ENCODE data around the gene DOK5. TPM values are rescaled to one million over a fixed set of nuclear protein-coding genes. Genes with fewer than 3 reads are reported as not detected.

The DOK5 gene
- total and polyA plus RNA-seq, 10 of the 15 experiments (the other 5 are each of a cell fraction or from before 2014, with no cell fraction given) = 0.03 TPM; not detected in 9

DNA sequence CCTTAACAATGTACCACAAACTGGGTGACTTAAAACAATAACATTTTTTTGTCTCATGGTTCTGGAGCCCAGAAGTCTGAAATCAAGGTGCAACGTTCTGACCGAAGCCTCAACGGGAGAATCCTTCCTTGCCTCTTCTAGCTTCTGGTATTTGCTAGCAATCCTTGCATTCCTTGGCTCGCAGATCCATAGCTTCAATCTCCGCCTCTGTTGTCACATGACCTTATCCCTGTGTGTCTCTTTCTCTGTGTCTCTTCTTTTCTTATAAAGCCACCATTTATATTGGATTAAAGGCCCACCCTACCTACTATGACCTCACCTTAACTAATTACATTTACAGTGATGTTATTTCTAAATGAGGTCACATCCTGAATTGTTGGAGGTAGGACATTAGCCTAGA, 37.2 kb upstream of the DOK5 start (continued):
- TF ChIP-seq SUPT20H (IDR thresholded peaks at IDR 0.05; ENCODE audit: borderline replicate concordance, control insufficient read depth, low read depth, low read length) (no peak), TCF3 (IDR thresholded peaks at IDR 0.05; ENCODE audit: borderline replicate concordance, insufficient read depth, low read depth, low read length) (no peak)

DNA sequence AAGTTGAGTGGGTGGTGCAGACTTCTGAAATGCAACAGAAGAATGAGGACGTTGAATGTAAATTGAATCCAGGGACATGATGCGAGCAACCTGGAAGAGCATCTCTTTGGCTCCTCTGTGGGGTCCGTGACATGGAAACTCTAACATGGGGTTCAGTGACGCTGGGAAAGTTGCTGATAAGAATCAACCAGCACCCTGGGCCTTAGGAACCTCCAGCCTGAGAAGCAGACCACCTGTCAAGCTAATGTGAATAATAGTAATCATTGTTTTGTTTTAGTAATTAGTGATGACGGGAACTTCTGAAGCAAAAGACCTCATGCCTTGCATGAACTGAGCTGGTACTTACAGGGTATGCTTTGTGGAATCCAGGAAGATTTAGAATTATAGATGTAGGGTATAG, 25.2 kb upstream of the DOK5 start:
- DNase-seq (ENCODE audit: low read depth, low spot score) (no peak), FAIRE-seq (no peak), ATAC-seq (no peak)
- no peak overlapping the region for H3K4me3 ChIP-seq
- no peak overlapping the region for H3K4me2 ChIP-seq (ENCODE audit: control insufficient read depth, insufficient read depth)
- no peaks in the 10 kb centered on the region; the same call in 2 of the 3 replicates for H3K9me3 ChIP-seq (replicated peaks; ENCODE audit: control insufficient read depth, insufficient read depth, low read length)
- intact Hi-C loops (cut with micrococcal nuclease; ENCODE audit: unreplicated experiment) = no loop called here
- BruUV-seq (replicated peaks) = no TSS peak
- no peak for TF ChIP-seq SREBF2 (IDR thresholded peaks at IDR 0.05; ENCODE audit: low read length)
- in situ Hi-C loops (cut with MboI) = no loop called here
- ChIA-PET SMC1A (ENCODE audit: uncharacterized antibody, unreplicated experiment) (no interaction called here), RAD21 (ENCODE audit: unreplicated experiment) (no interaction called here), CTCF (interaction anchor here (0.7 kb wide), 1 partner anchor 200 kb away, joined by 3 read pairs; no protein-coding TSS in a partner anchor), POLR2A (no interaction called here)
- no peaks in the 10 kb centered on the region for H4K20me1 ChIP-seq (ENCODE audit: control insufficient read depth, insufficient read depth)
- WGBS (ENCODE audit: insufficient coverage, insufficient replicate concordance, low lambda C conversion rate, missing lambda C conversion rate) = 27% methylated on average over 5 of the region's 5 CpGs
- no peak overlapping the region for H3K27ac ChIP-seq (ENCODE audit: control insufficient read depth, insufficient read depth)
- H3K36me3 ChIP-seq (ENCODE audit: control insufficient read depth in 2 of 2, insufficient read depth in 2 of 2, low read length in 1 of 2) = no peaks in the 10 kb centered on the region
- no peaks in the 10 kb centered on the region for H3K4me1 ChIP-seq (ENCODE audit: control insufficient read depth, insufficient read depth, low read length)
- no peaks in the 10 kb centered on the region for H3K27me3 ChIP-seq (replicated peaks in 1 of 2; ENCODE audit: control insufficient read depth in 2 of 2, insufficient read depth in 2 of 2, low read length in 1 of 2)
- no peak overlapping the region for H3K9ac ChIP-seq (ENCODE audit: control insufficient read depth, insufficient read depth, low read length)
- no peak overlapping the region for H2AFZ ChIP-seq (ENCODE audit: control insufficient read depth, low read depth, low read length)
- H3K79me2 ChIP-seq (ENCODE audit: control insufficient read depth, insufficient read depth, low read length) = no peaks in the 10 kb centered on the region

- POLR2A ChIA-PET = no interaction called here
- ATAC-seq (no peak), DNase-seq (ENCODE audit: low read depth, low spot score) (no peak), FAIRE-seq (no peak)
- no TSS peak for BruUV-seq (replicated peaks)
- in situ Hi-C loops (cut with MboI) = no loop called here
- Histone ChIP-seq H4K20me1 (ENCODE audit: control insufficient read depth, insufficient read depth) (no peaks in the 10 kb centered on the region), H3K27ac (ENCODE audit: control insufficient read depth, insufficient read depth) (no peak overlapping the region), H3K9me3 (replicated peaks; ENCODE audit: control insufficient read depth, insufficient read depth, low read length) (no peaks in the 10 kb centered on the region; the same call in 2 of the 3 replicates), H3K27me3 (replicated peaks in 1 of 2; ENCODE audit: control insufficient read depth in 2 of 2, insufficient read depth in 2 of 2, low read length in 1 of 2) (no peaks in the 10 kb centered on the region), H3K9ac (ENCODE audit: control insufficient read depth, insufficient read depth, low read length) (no peak overlapping the region), H3K4me3 (no peak overlapping the region), H3K4me1 (ENCODE audit: control insufficient read depth, insufficient read depth, low read length) (no peaks in the 10 kb centered on the region), H3K79me2 (ENCODE audit: control insufficient read depth, insufficient read depth, low read length) (no peaks in the 10 kb centered on the region), H2AFZ (ENCODE audit: control insufficient read depth, low read depth, low read length) (no peak overlapping the region), H3K36me3 (ENCODE audit: control insufficient read depth in 2 of 2, insufficient read depth in 2 of 2, low read length in 1 of 2) (no peaks in the 10 kb centered on the region), H3K4me2 (ENCODE audit: control insufficient read depth, insufficient read depth) (no peak overlapping the region)
- TF ChIP-seq TAF1 (IDR thresholded peaks at IDR 0.05; ENCODE audit: borderline replicate concordance, low read depth, low read length) (no peak), CEBPZ (IDR thresholded peaks at IDR 0.05; ENCODE audit: low read depth, low read length) (no peak), E2F4 (IDR thresholded peaks at IDR 0.05; ENCODE audit: low read depth, low read length) (no peak), BHLHE40 (IDR thresholded peaks at IDR 0.05; ENCODE audit: borderline replicate concordance in 1 of 2, low read depth in 2 of 2, low read length in 1 of 2) (no peak), HDAC2 (IDR thresholded peaks at IDR 0.05) (no peak), POLR2AphosphoS5 (IDR thresholded peaks at IDR 0.05; ENCODE audit: low read length) (no peak), FOXK2 (IDR thresholded peaks at IDR 0.05) (no peak), YY1 (IDR thresholded peaks at IDR 0.05; ENCODE audit: low read depth, low read length) (no peak), POLR2AphosphoS2 (IDR thresholded peaks at IDR 0.05; ENCODE audit: low read depth, low read length) (no peak)
- RAD21 ChIA-PET (ENCODE audit: unreplicated experiment) = no interaction called here
- CTCF ChIA-PET = no interaction called here
- intact Hi-C loops (cut with micrococcal nuclease; ENCODE audit: unreplicated experiment) = no loop called here
- 49% methylated on average over 8 of the region's 9 CpGs for WGBS (ENCODE audit: insufficient coverage, insufficient replicate concordance, low lambda C conversion rate, missing lambda C conversion rate)
- SMC1A ChIA-PET (ENCODE audit: uncharacterized antibody, unreplicated experiment) = no interaction called here
Measured at GRCh38 chr20:54451171-54451570, 24.2 kb upstream of the DOK5 start.
